MM.1S (cell line): ENCODE measurements around the gene SEPTIN11.

Source experiments
- DNase-seq: peaks from one replicate; pipeline ENCODE4 v3.0.0-alpha.2; 2015
- H2AFZ ChIP-seq: fragments of 300-600 bp; sonication (generic); 2 replicates; pipeline ENCODE4 v1.6.0; 2016; ENCODE audit warnings: antibody characterized with exemption, low read length
- H3F3A ChIP-seq: fragments of 300-600 bp; sonication (generic); 2 replicates; pipeline ENCODE4 v1.6.1; 2016; ENCODE audit warnings: mild to moderate bottlenecking, antibody characterized with exemption, low read length, moderate library complexity, mixed read lengths; ENCODE audit not compliant: insufficient read depth
- H3K27ac ChIP-seq: fragments of 300-600 bp; sonication (generic); 2 replicates; pipeline ENCODE4 v1.5.1; 2016; ENCODE audit warnings: mild to moderate bottlenecking, low read length
- H3K27me3 ChIP-seq: fragments of 300-600 bp; sonication (generic); replicated peaks from 2 replicates; pipeline ENCODE4 v1.6.0; 2016; ENCODE audit warnings: low read length; ENCODE audit not compliant: insufficient read depth
- H3K36me3 ChIP-seq: fragments of 300-600 bp; sonication (generic); replicated peaks from 2 replicates; pipeline ENCODE4 v1.6.1; 2016; ENCODE audit warnings: mild to moderate bottlenecking, low read length, mixed read lengths; ENCODE audit not compliant: insufficient read depth
- H3K4me1 ChIP-seq: fragments of 300-600 bp; sonication (generic); 2 replicates; pipeline ENCODE4 v1.6.1; 2016; ENCODE audit warnings: low read length, mixed read lengths
- H3K4me2 ChIP-seq: fragments of 300-600 bp; sonication (generic); 2 replicates; pipeline ENCODE4 v1.6.0; 2016; ENCODE audit warnings: low read depth, low read length
- H3K4me3 ChIP-seq: fragments of 300-600 bp; sonication (generic); 2 replicates; pipeline ENCODE4 v1.5.1; 2016; ENCODE audit warnings: low read length, mixed read lengths
- H3K79me2 ChIP-seq: fragments of 300-600 bp; sonication (generic); 2 replicates; pipeline ENCODE4 v1.6.1; 2016; ENCODE audit warnings: mixed run types, low read length, mixed read lengths
- H3K9ac ChIP-seq: fragments of 300-600 bp; sonication (generic); 2 replicates; pipeline ENCODE4 v1.6.1; 2016; ENCODE audit warnings: low read length, mixed read lengths
- H3K9me2 ChIP-seq: fragments of 300-600 bp; sonication (generic); replicated peaks from 2 replicates; pipeline ENCODE4 v1.6.1; 2016; ENCODE audit warnings: mild to moderate bottlenecking, low read length, mixed read lengths; ENCODE audit not compliant: insufficient read depth
- H3K9me3 ChIP-seq: fragments of 300-600 bp; sonication (generic); replicated peaks from 2 replicates; pipeline ENCODE4 v1.6.1; 2016; ENCODE audit warnings: mild to moderate bottlenecking, low read length, mixed read lengths; ENCODE audit not compliant: insufficient read depth
- H4K20me1 ChIP-seq: fragments of 300-600 bp; sonication (generic); 2 replicates; pipeline ENCODE4 v1.6.1; 2016; ENCODE audit warnings: mild to moderate bottlenecking, low read length, moderate library complexity, mixed read lengths; ENCODE audit not compliant: insufficient read depth
- EZH2 ChIP-seq: fragments of 300-600 bp; sonication (generic); optimal IDR thresholded peaks from 2 replicates; pipeline ENCODE3; 2017; ENCODE audit warnings: low read depth, mild to moderate bottlenecking, antibody characterized with exemption, low read length, mixed read lengths
- EZH2phosphoT487 ChIP-seq: fragments of 300-600 bp; sonication (generic); IDR thresholded peaks from 2 replicates; pipeline ENCODE4 v1.6.1; 2018; ENCODE audit warnings: antibody characterized with exemption, low read length
- TF ChIP-seq, protein P1 (sequence below): fragments of 300-600 bp; sonication (generic); IDR thresholded peaks from 2 replicates; pipeline ENCODE4 v1.5.1; 2016; ENCODE audit warnings: antibody characterized with exemption, low read length, mixed read lengths

The SEPTIN11 gene

DNA sequence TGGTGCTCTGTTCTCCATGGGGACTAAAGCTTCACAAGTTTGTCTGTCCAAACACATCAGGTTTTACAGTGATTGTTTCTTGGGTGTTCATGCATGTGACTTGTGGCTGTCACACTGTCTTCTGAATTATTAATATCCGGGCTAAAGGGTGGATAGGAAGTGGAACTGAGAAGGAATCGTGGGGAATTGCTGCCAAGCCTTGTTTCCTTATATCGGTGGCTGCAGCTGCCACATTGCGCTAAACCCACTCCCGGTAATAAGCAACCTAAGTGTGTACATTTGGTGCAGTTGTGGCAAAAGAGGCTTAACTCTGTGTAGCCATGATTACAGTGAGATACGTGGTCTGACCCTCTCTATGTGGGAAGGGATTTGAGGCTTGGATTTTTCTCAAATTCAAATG lies 30.7 kb downstream of the SEPTIN11 start:
- no peak overlapping the region for H3K4me2 ChIP-seq

DNA sequence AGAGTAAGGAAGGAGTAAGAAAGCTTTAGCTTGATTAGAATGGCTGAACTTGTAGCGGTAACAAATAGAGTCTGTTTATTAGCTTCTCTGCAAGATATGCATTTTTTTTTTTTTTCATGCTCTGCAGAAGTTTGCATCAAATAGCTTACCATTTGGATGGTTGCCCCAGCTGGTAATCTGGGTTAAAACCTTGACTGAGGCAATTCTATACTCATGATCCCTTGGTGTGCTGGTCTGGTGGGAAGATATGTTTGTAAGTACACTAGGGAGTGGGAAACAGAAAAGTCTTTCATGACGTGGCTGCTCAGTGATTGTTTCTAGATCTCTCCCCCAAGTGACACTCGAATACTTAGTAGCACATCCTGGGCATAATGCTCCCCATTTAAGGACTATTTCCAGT lies 32.1 kb downstream of the SEPTIN11 start:
- H3K27ac ChIP-seq: no peak overlapping the region
- no peak overlapping the region for H3K4me2 ChIP-seq
- peaks cover 45% of the 10 kb centered on the region for H3K4me1 ChIP-seq
- H3K9me2 ChIP-seq: no peaks in the 10 kb centered on the region
- no peaks in the 10 kb centered on the region for H3K36me3 ChIP-seq
- DNase-seq: no peak
- H3K27me3 ChIP-seq: no peaks in the 10 kb centered on the region
- H4K20me1 ChIP-seq: no peaks in the 10 kb centered on the region
- H3K4me3 ChIP-seq: no peak overlapping the region
- H3K9me3 ChIP-seq: no peaks in the 10 kb centered on the region
- no peak overlapping the region for H2AFZ ChIP-seq
- H3K79me2 ChIP-seq: peaks cover 54% of the 10 kb centered on the region
- H3F3A ChIP-seq: peaks cover 22% of the 10 kb centered on the region
- H3K9ac ChIP-seq: no peak overlapping the region
- TF ChIP-seq EZH2phosphoT487 (no peak), EZH2 (no peak)
- TF ChIP-seq, protein P1, sequence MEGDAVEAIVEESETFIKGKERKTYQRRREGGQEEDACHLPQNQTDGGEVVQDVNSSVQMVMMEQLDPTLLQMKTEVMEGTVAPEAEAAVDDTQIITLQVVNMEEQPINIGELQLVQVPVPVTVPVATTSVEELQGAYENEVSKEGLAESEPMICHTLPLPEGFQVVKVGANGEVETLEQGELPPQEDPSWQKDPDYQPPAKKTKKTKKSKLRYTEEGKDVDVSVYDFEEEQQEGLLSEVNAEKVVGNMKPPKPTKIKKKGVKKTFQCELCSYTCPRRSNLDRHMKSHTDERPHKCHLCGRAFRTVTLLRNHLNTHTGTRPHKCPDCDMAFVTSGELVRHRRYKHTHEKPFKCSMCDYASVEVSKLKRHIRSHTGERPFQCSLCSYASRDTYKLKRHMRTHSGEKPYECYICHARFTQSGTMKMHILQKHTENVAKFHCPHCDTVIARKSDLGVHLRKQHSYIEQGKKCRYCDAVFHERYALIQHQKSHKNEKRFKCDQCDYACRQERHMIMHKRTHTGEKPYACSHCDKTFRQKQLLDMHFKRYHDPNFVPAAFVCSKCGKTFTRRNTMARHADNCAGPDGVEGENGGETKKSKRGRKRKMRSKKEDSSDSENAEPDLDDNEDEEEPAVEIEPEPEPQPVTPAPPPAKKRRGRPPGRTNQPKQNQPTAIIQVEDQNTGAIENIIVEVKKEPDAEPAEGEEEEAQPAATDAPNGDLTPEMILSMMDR: no peak

More for the DNA sequence above, 30.7 kb downstream of the SEPTIN11 start:
- H3K9ac ChIP-seq: no peak overlapping the region
- no peak overlapping the region for H2AFZ ChIP-seq
- H3K9me2 ChIP-seq: no peaks in the 10 kb centered on the region
- peaks cover 32% of the 10 kb centered on the region for H3K4me1 ChIP-seq
- H3K9me3 ChIP-seq: no peaks in the 10 kb centered on the region
- H3K27me3 ChIP-seq: no peaks in the 10 kb centered on the region
- H3K79me2 ChIP-seq: peaks cover 48% of the 10 kb centered on the region
- no peak overlapping the region for H3K4me3 ChIP-seq
- H3F3A ChIP-seq: peaks cover 22% of the 10 kb centered on the region
- H4K20me1 ChIP-seq: no peaks in the 10 kb centered on the region
- TF ChIP-seq EZH2phosphoT487: no peak
- no peak for TF ChIP-seq EZH2
- TF ChIP-seq, protein P1: no peak
- no peak for DNase-seq
- H3K36me3 ChIP-seq: no peaks in the 10 kb centered on the region
- H3K27ac ChIP-seq: no peak overlapping the region

DNA sequence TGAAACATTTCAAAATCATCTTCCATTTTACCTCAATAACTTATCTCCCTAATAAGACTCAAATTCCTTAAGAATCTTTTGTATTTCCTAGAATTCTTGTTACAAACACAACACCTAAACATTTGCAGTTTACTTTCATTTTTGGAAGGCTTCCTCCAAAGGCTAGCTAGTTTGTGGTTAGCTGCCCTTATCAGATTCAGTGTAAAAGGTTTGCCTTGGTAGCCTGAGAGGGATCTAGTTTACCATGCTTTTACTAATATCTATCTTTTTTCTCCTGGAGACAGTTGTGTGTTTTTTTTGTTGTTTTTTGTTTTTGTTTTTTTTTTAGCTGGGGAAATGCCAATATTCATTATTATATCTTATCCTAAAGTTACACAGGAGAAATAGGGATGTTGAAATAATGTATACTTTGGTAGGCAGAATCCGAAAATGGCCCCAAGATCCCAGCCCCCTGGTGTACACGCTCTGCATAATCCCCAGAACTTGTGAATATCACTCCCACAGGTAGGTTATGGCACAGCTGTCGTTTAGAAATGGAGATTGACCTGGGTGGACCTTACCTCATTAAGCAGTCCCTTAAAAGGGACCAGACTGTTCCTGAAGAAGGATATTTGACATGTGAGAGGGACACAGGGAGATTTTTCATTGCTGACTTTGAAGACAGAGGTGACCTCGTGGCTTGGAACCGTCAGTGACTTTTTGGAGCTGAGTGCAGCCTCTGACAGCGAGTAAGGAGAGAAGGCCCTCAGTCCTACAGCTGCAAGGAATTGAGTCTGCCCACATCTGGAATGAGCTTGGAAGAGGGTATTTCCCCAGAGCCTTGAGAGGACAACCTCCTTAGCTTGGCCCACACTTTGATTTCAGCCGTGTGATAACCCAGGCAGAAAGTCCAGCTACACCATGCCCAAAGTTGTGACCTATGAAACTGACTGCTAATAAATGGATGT lies 33.4 kb downstream of the SEPTIN11 start:
- H3K36me3 ChIP-seq: no peaks in the 10 kb centered on the region
- no peaks in the 10 kb centered on the region for H3K9me2 ChIP-seq
- peak overlapping the region; percentile 1; the same call in 1 of the 2 replicates for H3K9ac ChIP-seq
- H3K4me2 ChIP-seq: peak overlapping the region; percentile 83
- H3K79me2 ChIP-seq: peaks cover 53% of the 10 kb centered on the region
- H3K4me1 ChIP-seq: peaks cover 54% of the 10 kb centered on the region
- H4K20me1 ChIP-seq: no peaks in the 10 kb centered on the region
- peak overlapping the region; percentile 37 for H3K4me3 ChIP-seq
- TF ChIP-seq, protein P1: peak; percentile 36; the same call in 1 of the 2 replicates
- TF ChIP-seq EZH2: no peak
- TF ChIP-seq EZH2phosphoT487: no peak
- peaks cover 31% of the 10 kb centered on the region for H3F3A ChIP-seq
- H3K27me3 ChIP-seq: no peaks in the 10 kb centered on the region
- peak overlapping the region; percentile 46 for H2AFZ ChIP-seq
- no peaks in the 10 kb centered on the region for H3K9me3 ChIP-seq
- H3K27ac ChIP-seq: peak overlapping the region; percentile 71
- DNase-seq: peak; percentile 72
